DLD1 (cell line): Measurements from ENCODE around the gene ZHX3.
"Not testable (repeated sequence)": the region's sequence is repeated elsewhere in the genome, so short reads cannot be mapped to it uniquely, and the experiment has no call there.

Source experiments
- in situ Hi-C: cut with HindIII; loops from 2 replicates; pipeline ENCODE4 v1.10.0; 2017; ENCODE audit warnings: low sequenced_read_pairs

The ZHX3 gene

DNA sequence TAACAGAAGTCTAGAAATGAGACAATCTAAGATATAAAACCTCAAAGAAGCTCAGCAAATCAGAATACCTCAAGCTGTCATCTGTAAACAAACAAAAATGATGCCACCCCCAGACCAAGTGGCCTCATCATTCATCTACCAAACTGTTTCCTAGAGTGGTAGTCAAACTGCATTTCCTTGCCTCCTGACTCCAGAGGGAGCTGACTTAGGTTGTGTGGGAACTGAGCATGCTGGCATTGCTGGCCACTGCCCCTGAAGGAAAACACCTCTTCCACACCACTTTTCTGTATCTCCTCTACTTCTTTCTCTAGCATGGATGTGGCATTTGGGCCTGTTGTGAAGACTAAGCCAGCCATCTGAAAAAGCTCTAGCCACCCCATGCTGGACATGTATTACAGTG is 56.3 kb downstream of the ZHX3 start:
- in situ Hi-C loops, result no loop called here

DNA sequence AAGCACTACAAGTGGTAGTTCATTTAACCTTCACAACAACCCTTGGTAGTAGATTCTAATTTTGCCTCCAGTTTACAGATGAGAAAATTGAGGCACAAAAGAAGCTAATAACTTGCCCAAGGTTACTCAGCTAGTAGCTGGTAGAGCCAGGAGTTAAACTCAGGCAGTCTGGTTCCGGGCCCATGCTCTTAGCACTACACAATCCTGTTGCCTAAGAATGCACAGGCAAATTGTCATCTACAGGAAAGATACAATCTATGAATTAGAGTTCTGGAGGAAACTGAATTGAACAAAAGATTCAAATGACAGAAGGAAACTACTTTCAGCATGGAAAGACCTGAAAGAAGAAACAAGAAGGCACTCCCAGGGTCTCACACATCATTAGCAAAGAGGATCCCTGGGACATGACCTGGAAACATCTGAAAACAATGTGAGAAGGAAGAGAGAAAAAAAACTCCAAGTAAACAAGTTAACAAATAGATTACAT is 56.8 kb downstream of the ZHX3 start:
- in situ Hi-C loops, result no loop called here

DNA sequence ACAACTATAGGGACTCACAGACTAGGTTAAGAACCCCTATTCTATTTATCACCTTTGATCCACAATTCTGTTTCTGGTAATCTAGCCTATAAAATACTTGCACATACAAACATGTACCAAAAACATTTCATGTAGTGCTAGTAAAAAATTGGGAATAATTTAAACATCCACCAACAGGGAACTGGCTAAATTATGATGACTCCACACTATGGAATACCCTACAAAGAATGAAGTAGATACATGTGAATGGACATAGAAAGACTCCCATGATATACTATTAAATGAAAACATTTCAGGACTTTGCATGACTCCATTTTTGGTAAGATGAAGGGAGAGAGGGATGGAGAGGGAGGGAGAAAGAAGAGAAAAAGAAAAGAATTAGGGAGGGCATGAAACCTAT is 58.2 kb downstream of the ZHX3 start:
- in situ Hi-C loops, result no loop called here

DNA sequence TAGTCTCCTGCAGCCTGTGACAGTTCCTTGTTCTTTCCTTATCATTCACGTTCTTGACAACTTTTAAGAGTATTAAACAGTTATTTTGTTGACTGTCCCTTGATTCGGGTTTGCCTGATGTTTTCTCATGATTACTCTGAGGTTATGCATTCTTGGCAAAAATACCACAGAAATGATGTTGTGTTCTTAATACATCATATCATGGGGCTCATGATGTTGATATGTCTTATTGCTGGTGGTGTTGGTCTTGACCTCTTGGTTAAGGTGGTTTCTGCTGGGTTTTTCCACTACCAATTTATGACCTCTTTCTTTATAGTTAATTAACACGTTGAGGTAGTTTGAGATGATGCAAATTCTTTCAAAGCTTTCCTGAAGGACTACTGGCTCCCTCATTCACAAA is 59.1 kb downstream of the ZHX3 start:
- in situ Hi-C loops, result no loop called here

DNA sequence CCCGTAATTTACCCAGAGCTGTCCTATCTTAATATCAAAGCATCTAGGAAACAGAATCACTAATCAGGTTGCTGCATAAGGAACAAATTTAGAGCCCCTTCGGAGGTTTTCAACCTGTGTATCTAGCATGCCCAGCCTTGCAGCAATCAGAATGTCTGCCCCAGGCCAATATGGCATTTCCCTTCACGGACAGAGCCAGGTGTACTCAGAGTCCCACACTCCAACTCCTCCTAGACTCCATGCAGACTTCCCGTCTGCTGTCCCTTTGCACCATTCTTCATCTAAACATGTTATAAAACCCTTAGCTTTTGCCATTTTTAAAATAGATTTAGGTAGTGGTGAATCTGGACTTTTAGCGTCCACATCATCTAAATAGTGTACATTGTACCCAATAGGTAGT is 61.0 kb downstream of the ZHX3 start:
- in situ Hi-C loops, result no loop called here

DNA sequence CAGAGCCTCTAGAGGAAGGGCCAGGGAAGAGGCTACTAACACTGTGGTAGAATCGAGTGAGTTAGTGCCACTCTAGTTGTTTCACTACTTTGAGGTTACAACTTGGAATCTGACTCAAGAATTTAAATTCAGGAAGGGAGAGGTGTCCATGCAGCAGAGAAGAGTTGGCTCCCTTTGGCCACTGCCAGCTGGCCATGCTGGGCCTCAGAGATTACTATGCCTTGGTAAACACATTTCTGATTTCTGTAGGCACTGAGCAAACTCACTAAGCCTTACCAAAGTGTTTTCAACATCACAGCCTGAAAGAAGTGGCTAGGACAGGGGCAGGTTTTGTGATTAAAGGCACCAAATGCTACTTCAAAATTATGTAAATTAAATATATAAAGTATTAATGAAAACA is 61.9 kb downstream of the ZHX3 start:
- in situ Hi-C loops, result no loop called here

DNA sequence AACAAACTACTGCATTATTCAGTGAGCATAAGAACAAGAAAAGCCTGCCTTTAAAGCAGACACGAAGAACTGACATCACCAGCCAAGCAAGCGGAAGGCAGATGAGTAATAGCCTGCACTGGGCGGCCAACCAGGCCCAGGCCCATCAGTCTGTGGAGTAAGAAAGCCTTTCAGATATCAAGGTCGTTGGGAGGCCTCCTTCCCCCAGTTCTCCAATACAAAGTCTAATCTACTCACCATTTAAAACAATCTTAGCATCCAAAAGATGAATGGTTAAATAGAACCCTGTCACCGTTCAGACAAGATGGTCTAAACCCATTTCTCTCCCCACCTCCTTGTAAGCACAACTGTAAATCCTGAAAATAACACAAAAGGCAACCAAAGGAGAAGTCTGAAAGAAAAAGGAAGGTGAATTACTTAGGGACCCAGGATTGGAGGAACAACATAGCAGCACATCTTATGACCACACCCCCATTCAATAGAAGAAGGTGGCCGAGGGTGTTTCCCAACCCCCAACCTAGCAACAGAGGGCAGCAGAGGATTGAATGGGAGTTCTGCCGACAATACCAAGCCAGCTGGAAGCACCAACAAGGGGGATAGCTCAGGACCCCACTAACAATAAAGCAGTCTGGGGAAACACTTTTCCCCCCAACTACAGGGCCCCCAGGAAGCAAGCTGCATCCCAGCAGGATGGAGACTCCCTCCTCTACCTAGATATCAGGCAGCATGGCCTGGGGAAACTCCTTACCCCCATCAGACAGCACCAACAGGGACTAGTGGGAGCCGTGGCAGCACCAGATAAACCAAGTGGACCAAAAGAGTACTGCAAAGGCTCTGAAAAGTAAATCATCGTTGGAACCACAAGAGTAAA is 67.9 kb downstream of the ZHX3 start:
- in situ Hi-C loops, result no loop called here

DNA sequence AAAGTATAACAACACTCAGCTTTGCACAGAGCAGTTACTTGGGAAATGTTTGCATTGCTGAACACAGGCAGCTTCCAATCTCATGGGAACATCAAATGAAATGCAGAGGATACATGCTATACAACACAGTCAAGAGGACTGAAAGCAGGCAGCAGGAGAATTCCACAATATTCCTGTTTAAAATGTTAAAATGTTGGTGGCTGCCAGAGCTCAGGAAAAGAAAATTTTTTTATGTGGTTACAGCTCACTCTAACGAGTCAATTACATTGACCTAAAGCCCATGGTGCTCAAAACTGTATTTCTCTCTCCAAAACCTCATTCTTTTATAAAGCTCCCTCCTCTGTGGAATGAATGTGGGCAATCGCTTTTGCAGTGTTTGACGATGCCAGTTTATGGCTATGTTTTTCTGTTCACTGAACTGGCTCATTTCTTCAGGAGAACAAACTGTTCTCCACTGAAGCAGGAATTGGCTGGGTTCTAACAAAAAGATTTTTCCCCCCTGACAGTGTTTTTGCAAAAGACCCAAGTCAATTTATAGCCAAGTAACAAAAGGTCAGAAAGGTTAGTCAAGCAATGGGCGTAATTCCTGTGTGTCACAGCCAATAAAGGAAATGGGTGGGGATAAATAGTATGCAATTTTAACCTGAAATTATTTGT is 69.0 kb downstream of the ZHX3 start:
- in situ Hi-C loops, result no loop called here

DNA sequence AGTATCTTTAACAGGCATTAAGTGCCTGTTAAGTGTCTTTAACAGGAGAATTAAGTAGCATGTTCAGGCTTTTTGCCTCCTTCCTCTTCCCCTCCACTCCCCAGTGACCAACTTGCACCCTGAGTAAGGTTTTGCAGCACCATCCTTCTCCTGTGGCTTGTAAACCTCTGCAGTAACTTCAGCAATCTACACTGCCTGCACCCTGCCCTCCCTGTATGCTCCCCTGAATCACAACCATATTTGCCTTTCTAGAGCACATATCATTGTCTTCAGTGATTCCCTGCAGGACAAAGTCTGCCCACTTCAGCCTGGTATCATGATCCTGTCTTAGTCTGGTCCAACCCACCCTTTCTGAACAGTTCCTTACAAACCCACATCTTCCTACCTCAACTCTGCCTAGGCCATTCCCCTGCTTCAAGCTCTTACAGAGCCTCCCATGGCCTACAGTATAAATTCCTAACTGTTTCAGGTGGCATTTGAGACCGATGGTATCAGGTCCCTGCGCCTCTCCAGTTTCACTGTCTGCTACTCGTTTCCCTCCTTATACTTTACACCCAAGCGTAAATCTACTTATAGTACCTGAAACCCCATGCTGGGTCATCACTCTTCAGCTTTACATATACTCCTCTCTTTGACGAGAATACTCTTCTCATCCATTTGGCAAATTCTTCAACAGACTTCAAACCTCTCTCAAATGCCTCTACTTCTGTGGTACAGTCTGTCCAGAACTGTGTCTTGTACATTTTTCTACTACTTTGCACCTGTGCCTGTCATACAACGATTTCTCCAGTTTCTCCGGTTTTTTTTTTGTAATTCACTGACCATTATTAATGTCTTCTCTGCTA is 69.8 kb downstream of the ZHX3 start:
- in situ Hi-C loops, result no loop called here

DNA sequence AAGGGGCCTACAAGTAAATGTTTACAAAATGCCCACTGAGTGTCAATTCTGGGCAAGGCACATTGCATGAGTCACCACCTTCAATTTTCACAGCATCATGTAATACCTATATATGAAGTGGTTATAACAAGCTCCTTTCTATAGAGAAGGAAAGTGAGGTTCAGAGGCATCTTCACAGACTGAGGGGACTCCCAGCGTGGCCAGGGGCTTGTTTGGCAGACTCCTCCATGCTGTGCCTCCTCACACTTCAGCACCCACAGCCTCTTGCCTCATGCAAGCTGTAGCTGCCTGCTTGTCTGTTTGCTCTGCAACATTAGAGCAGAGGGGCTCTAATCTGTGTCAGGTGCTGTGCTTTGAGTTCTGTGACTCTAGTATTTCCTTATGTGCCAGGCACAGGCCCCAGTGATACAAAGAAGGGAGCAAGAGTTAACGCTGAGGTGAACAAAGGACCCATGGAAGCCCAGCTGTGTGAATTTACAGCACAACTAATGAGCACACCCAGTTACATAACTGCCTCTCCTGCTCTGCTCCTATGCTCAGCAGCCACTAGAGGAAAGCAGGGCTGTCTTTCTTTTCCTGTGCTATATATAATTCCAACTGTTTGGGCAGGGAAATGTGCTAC is 72.3 kb downstream of the ZHX3 start:
- in situ Hi-C loops, result no loop called here

DNA sequence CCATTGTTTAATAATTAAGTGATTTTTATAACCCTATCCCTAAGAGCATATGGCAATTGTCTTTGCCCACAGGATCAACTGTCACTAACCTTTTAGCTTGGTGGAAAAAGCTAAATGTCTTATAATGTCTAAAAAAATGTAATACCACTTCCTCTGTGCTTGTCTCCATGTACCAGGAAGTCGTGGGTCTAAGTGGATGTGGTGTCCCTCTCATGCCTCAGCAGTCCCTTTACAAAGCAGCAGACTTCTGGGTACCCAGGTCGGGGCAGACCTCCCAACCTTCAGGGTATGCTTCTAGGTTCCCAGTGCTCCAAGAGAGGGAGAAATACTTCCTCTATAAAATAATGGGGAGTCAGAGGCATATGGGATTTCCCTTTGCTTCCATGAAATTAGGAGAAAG is 74.7 kb downstream of the ZHX3 start:
- in situ Hi-C loops, result no loop called here

DNA sequence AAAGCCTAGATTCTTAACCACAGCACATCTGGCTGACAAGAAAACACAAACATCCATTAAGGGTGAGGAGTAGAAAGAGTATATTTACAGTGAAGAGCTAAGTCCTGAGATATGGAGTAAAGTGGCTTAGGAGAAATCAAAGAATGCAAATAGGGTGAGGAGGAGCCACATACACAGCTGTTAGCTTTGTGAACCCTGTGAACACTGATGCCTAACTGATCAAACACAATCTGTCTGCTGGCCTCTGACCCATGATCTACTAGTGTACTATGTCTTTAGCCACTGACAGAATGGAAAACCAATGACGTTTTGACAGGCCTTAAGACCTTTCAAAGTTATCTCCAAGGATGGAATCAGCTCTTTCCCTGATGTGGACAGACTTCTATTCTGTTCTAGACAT is 75.2 kb downstream of the ZHX3 start:
- in situ Hi-C loops, result no loop called here

DNA sequence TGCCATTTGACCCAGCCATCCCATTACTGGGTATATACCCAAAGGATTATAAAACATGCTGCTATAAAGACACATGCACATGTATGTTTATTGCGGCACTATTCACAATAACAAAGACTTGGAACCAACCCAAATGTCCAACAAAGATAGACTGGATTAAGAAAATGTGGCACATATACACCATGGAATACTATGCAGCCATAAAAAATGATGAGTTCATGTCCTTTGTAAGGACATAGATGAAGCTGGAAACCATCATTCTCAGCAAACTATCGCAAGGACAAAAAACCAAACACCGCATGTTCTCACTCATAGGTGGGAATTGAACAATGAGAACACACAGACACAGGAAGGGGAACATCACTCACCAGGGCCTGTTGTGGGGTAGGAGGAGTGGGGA is 80.3 kb downstream of the ZHX3 start:
- in situ Hi-C loops, result not testable (repeated sequence)

DNA sequence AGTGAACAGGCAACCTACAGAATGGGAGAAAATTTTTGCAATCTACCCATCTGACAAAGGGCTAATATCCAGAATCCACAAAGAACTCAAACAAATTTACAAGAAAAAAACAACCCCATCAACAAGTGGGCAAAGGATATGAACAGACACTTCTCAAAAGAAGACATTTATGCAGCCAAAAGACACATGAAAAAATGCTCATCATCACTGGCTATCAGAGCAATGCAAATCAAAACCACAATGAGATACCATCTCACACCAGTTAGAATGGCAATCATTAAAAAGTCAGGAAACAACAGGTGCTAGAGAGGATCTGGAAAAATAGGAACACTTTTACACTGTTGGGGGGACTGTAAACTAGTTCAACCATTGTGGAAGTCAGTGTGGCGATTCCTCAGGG is 80.7 kb downstream of the ZHX3 start:
- in situ Hi-C loops, result not testable (repeated sequence)

DNA sequence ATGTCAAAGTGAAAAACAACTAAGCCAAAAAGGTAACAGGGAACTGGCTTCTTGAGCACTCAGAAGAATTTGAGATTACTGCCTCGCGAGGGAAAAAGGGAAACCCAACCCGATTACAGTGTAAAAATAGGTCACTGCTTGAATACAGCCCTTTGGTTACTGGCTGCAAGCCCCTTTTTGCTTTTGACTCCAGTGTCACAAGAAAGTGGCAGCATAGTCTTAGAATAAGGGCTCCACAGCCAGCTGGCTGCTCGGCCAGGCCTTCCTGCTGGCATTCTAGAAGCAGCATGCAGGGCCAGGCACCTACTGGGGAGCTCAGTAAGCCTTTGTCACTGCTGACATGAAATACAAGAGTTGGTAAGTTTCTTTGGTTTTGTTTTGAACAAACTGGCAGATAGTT is 83.0 kb downstream of the ZHX3 start:
- in situ Hi-C loops, result no loop called here

DNA sequence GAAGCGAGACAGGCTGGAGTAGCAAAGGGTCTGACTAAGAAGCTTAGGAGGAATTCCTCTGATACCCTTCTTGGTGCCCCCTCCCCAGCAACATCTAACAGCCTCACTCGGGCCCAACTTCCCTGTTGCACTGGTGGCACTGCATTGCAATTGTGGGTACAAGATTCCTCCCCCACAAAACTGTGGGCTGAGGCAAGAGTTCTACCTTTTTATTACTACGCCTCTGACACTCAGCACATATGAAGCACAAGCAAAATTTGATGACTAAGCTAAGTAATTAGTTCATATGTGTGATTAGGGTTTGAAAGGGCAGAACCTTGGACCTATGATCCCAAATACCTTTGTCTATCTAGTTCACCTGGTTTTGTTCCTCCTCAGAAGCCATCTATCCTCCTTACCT is 83.5 kb downstream of the ZHX3 start:
- in situ Hi-C loops, result no loop called here

DNA sequence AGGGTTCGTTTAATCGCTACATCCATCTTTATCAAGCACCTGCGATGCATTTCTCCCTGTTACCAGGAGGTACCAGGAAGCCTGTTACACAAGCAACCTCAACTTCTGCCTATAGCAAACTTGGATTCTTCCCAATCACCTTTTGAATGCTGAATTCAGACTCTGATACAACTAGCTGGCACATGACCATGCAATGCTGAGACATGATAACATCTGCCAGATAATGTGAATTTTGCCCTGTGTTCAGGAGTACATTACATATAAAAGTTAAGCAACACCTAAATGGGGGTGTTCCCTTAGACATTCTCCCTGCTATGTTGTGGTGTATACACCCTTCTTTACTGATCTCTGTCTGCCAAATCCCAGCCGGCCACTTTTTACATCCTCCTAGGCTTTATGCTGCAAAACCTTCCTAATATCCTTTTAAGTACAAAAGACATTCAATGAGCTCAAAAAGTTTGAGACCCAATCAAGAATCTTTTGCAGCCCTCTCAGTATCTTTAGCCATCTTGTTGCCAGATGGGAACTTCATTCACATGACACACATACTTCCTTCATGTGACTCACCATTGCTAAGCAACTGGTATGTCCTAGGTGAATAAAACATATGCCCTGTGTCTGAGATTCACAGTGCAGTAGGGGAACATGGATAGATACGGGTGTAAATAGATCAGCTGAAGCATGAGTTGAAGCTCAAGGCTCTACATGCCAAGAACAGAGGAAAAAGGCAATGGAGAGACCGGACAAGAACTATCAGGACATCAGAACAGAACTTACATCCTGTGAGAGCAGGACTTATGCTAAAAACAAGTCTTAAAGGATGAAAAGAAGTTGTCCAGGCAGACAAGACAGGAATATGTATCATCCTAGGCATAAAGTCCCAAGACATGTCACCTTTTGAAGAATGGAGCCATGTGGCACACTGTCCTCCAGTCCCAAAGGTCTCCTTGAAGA is 84.3 kb downstream of the ZHX3 start:
- in situ Hi-C loops, result no loop called here

DNA sequence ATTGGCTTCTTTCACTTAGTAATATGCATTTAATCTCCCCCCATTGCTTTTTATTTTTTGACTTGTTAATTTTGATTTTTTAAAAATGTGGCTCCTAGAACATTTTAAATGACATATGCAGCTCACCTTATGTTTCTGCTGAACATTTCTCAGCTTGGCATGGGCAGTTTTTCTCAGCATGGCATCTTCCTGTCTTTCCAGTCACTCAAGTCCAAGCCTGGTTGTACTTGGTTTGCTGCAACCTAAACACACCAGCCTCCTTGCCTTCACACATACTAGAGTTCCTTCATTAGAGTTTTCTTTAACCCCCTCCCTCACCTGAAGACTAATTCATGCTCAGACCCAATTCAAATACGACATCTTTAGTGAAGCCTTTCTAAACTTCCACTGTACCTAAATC is 86.4 kb downstream of the ZHX3 start:
- in situ Hi-C loops, result no loop called here

DNA sequence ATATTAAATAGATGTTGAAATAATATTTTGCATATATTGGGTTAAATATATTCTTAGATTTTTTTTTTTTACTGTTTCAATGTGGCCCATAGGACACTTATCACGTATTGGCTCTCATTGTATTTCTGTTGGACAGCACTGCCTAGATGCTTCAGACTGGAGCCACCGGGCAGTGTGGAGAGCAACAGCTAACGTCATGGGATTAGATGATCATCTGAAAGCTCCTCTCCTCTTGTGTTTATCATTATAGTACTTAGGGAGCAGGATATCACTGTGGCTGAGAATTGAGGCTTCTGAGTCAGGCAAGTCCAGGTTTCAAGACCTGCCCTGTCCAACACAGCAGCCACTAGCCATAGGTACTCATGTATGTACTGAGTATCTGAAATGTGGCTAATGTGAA is 87.4 kb downstream of the ZHX3 start:
- in situ Hi-C loops, result no loop called here

DNA sequence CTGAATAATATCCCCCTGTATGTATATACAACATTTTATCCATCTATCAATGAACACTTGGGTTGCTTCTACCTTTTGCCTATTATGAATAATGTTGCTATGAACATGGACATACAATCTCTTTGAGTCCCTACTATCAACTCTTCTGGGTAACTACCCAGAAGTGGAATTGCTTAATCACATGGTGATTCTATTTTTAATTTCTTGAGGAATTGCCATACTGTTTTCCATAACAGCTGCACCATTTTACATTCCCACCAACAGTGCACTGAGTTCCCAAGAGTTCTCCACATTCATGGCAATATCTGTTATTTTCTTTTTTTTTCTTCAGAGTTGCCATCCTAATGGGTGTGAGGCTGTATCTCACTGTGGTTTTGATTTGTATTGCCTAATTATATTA is 88.3 kb downstream of the ZHX3 start:
- in situ Hi-C loops, result no loop called here
